GM12872 (cell line): Measurements from ENCODE around the gene INSL3.

Experiments
- TF ChIP-seq, protein P1 (sequence below): IDR thresholded peaks from 3 replicates; pipeline ENCODE4 v1.5.1; 2011; ENCODE audit warnings: low read depth, mild to moderate bottlenecking, low read length, moderate library complexity; ENCODE audit not compliant: insufficient read depth

Gene INSL3

DNA sequence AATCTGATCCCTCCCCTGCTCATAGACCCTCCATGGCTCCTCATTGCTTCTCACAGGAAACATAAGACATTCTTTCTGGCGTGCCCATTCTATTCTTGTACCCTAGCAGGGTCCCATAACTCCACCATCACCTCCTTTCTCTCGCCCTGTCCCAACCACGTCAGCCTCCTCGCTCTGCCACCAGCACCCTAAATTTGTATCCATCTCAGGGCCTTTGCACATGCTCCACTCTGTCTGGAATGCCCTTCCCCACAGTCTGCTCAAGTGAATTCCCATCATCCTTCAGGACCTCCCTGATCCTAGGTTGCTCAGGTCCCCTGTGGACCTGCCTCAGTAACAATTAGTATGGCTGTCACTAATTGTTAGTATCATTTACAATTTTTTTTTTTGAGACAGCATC lies 15.9 kb downstream of the INSL3 start:
- TF ChIP-seq, protein P1, sequence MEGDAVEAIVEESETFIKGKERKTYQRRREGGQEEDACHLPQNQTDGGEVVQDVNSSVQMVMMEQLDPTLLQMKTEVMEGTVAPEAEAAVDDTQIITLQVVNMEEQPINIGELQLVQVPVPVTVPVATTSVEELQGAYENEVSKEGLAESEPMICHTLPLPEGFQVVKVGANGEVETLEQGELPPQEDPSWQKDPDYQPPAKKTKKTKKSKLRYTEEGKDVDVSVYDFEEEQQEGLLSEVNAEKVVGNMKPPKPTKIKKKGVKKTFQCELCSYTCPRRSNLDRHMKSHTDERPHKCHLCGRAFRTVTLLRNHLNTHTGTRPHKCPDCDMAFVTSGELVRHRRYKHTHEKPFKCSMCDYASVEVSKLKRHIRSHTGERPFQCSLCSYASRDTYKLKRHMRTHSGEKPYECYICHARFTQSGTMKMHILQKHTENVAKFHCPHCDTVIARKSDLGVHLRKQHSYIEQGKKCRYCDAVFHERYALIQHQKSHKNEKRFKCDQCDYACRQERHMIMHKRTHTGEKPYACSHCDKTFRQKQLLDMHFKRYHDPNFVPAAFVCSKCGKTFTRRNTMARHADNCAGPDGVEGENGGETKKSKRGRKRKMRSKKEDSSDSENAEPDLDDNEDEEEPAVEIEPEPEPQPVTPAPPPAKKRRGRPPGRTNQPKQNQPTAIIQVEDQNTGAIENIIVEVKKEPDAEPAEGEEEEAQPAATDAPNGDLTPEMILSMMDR = no peak

DNA sequence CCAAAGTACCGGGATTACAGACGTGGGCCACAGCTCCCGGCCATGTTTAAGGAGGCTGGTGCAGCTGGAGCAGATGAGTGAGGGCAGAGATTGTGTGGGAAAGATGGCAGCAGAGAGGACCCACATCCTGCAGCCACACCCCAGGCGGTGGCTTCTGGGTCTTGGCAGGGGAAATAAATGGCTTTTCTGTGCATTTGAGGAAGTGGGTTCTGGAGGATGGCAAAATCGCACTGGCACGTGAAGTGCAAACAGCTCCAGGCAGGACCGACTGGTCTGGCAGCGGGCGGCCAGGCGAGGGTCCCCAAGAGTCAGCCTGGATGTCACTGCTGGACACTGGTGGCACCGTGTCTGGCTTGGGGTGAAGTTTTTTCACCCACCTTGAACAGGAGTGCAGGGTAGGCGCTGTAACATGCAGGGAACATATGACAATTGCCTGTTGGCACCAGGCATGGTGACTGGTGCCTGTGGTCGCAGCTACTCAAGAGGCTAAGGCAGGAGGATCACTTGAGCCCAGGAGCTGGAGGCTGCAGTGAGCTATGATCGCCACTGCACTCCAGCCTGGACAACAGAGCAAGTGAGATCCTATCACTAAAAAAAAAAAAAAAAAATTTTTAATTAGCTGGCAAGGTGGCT lies 17.9 kb downstream of the INSL3 start:
- TF ChIP-seq, protein P1 = no peak

DNA sequence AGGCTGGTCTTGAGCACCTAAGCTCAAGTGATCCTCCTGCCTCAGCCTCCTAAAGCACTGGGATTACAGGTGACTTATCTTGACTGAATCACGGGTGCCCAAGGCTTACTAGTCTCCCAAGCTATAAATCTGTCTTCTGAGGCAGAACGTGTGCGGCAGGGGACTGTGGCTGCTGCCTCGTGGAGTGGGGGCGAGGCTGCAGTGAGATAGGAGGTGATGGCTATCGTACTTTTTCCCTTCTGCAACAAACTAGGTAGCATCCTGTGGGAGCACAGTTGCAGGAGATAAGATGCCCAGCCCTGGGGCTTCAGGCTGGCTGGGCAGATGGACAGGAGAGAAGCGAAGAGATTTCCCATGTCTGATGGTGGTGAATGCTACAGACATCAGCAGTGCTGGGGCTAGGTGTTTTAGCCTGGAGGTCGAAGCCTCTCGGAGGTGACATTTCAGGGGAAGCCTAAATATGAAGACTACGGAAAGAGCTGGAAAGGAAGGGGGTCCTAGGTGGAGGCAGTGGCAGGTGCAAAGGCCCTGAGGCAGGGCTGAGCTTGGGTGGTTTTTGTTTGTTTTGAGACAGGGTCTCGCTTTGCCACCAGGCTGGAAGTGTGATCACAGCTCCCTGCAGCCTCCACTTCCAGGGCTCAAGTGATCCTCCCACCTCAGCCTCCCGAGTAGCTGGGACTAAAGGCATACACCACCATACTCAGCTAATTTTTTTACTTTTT lies 19.0 kb downstream of the INSL3 start:
- TF ChIP-seq, protein P1 = no peak

DNA sequence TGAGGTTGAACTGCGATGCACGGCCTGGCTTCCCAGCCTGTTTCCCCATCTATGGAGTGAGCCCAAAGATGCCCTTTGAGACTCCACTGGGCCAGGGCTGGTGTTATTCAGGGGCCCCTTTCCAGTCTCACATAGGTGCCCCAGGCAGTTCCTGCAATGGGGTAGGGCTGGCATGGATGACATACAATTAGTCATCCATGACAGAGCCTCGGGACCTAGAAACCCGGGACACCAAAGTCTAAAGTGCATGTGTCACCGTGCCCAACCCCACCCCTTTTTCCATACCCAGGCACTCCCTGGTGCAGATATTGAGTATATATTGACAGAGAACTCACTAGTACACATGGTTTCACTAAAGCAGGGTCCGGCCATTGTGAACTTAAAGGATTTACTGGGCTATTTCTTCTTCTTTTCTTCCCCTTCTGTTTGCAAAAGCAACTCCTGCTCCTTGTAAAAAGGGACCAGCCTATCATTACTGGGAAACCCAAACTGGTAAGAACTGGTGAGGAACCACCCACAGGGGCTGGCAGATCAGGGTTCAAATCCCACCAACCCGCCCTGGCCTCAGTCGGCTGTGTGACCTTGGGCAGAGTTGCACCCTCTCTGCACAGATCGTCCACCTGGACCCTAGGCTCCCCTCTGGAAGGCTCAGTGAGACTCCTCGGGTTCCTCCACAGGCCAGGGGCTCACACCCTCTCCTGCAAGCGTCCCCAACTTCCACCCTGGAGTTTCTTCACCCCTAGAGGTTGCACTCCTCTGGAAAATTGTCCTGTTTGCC lies 23.7 kb downstream of the INSL3 start:
- TF ChIP-seq, protein P1 = no peak

DNA sequence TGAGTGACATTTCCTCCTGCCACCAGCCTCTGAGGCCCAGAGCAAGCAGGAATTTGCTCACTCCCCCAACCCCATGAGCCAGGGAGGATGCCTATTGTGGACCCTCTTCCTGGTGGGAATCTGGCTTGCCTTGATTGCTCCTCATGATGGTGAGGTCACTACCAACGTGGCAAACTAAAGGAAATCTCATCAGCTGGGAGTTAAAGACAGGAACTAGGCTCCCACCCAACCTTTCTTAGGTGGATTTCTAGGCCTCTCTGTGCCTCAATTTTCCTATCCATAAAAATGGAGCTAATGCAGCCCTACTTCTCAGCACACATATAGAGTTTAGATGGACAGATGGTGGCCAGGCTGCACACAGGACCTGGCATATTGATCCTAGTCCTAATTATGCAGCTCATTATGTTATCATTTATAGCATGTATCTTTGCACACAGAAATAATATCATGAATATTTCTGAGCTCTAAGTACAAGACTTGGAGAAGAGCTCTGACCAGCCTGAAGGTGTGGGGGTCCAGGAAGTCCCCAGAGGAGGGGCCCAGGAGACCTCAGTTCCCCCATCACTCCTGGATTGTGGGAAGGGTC lies 24.4 kb downstream of the INSL3 start:
- TF ChIP-seq, protein P1 = no peak

DNA sequence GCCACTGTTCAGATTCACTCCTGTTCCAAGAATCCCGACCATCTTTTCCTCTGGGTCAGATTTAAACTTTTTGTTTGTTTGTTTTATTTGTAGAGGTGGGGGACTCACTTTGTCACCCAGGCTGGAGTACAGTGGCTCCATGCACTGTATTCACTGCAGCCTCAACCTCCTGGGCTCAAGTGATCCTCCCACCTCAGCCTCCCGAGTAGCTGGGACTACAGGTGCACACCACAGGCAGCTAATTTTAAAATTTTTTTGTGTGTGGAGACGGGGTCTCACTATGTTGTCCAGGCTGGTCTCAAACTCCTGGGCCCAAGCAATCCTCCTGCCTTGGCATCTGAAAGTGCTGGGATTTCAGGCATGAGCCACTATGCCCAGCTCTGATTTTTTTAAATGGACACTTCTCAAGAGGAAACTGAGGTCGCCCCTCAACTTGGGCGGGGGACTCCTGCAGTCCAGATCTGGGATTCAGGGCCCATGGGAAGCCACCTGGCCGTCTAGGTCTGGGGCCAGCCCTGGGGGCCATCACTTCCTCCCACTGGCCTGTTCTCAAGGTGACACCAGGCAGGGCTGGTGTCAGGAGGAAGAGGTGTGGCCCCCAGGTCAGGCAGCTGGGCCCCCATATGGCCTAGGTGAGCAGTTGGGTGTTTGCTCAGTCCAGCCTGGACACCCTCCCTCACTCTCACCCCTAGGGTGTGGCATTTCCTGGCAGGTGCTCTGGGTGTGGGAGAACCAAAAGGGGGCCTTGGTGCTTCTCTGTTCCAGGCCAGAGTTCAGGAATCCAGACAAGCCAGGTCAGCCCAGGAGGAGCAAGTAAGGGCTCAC lies 25.1 kb downstream of the INSL3 start:
- TF ChIP-seq, protein P1 = no peak

DNA sequence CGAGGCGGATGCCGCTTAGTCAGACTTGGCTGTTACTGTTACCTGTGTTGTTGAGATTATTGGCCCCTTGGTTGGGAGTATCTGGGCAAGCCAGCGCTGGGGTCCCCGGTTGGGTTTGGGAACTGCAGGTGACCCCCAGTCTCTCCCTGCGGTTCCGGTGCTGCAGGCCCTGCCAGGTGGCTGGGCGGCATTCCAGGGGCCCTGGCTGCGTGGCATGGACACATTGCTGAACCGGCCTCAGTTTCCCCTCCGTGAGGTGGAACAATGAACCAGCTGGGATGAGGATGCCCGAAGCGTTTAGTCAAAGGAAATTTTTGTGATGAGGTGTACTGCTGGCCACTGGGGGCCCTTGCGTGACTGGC lies 25.8 kb downstream of the INSL3 start:
- TF ChIP-seq, protein P1 = no peak
